ENCODE measurements around the gene CD82.

GRCh38 chr11:44561275-44561805 is 4.1 kb upstream of the CD82 start:
- TF ChIP-seq EZH2phosphoT487 (IDR thresholded peaks at IDR 0.05; ENCODE audit: low read depth) = no peak
- TF ChIP-seq, protein P1, sequence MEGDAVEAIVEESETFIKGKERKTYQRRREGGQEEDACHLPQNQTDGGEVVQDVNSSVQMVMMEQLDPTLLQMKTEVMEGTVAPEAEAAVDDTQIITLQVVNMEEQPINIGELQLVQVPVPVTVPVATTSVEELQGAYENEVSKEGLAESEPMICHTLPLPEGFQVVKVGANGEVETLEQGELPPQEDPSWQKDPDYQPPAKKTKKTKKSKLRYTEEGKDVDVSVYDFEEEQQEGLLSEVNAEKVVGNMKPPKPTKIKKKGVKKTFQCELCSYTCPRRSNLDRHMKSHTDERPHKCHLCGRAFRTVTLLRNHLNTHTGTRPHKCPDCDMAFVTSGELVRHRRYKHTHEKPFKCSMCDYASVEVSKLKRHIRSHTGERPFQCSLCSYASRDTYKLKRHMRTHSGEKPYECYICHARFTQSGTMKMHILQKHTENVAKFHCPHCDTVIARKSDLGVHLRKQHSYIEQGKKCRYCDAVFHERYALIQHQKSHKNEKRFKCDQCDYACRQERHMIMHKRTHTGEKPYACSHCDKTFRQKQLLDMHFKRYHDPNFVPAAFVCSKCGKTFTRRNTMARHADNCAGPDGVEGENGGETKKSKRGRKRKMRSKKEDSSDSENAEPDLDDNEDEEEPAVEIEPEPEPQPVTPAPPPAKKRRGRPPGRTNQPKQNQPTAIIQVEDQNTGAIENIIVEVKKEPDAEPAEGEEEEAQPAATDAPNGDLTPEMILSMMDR (IDR thresholded peaks at IDR 0.05; ENCODE audit: low read depth, low read length) = no peak

Measured in OCI-LY3 (cell line).